Liver (tissue), 9 donors: Measurements from ENCODE around the gene PLCL1. TPM values are rescaled to one million over a fixed set of nuclear protein-coding genes. Genes with fewer than 3 reads are reported as not detected.

ENCODE experiments used
- DNase-seq: peaks from one replicate; pipeline ENCODE4 v3.0.0-alpha.2; 2017; ENCODE audit warnings: low spot score
- H3K27ac ChIP-seq, 2 donors: one replicate each; pipeline ENCODE4 v1.7.0; 2013; ENCODE audit warnings: inconsistent platforms in 2 of 2, low read length in 2 of 2, control low read depth in 1 of 2, low read depth in 1 of 2, mild to moderate bottlenecking in 1 of 2
- H3K27me3 ChIP-seq, 4 donors: one replicate each; pipeline versions ENCODE4 v1.6.1 to v1.7.0; 2013; ENCODE audit warnings: low read length in 3 of 4, inconsistent platforms in 1 of 4, mild to moderate bottlenecking in 1 of 4, moderate library complexity in 1 of 4; ENCODE audit not compliant: control insufficient read depth in 4 of 4, insufficient read depth in 4 of 4
- H3K36me3 ChIP-seq, 4 donors: one replicate each; pipeline versions ENCODE4 v1.6.1 to v1.7.0; 2013; ENCODE audit warnings: low read length in 3 of 4, mild to moderate bottlenecking in 3 of 4, low read depth in 1 of 4, moderate library complexity in 1 of 4; ENCODE audit not compliant: control insufficient read depth in 4 of 4, insufficient read depth in 3 of 4
- H3K4me1 ChIP-seq, 4 donors: one replicate each; pipeline versions ENCODE4 v1.6.1 to v1.7.0; 2013; ENCODE audit warnings: low read length in 3 of 4, mild to moderate bottlenecking in 3 of 4, moderate library complexity in 1 of 4; ENCODE audit not compliant: control insufficient read depth in 4 of 4, insufficient read depth in 4 of 4
- H3K4me3 ChIP-seq, 3 donors: one replicate each; pipeline versions ENCODE4 v1.6.1 to v1.7.0; 2013; ENCODE audit warnings: low read length in 3 of 3, control low read depth in 1 of 3, low read depth in 1 of 3, mild to moderate bottlenecking in 1 of 3
- H3K9ac ChIP-seq, 2 donors: one replicate each; pipeline ENCODE4 v1.7.0; 2013; ENCODE audit warnings: low read length in 2 of 2, mild to moderate bottlenecking in 2 of 2, moderate library complexity in 2 of 2, control low read depth in 1 of 2, low read depth in 1 of 2
- H3K9me3 ChIP-seq, 4 donors: one replicate each; pipeline versions ENCODE4 v1.6.1 to v1.7.0; 2013; ENCODE audit warnings: low read length in 3 of 4; ENCODE audit not compliant: control insufficient read depth in 4 of 4
- ATF3 ChIP-seq: IDR thresholded peaks from 2 replicates; pipeline ENCODE4 v1.6.1; 2016; ENCODE audit warnings: antibody characterized with exemption
- EGR1 ChIP-seq, 2 donors: IDR thresholded peaks; 2 replicates each; pipeline ENCODE4 v1.6.1; 2016 to 2018; ENCODE audit warnings: antibody characterized with exemption in 2 of 2, low read depth in 2 of 2
- FOXA1 ChIP-seq: IDR thresholded peaks from 2 replicates; pipeline ENCODE4 v1.6.1; 2016; ENCODE audit warnings: antibody characterized with exemption
- FOXA2 ChIP-seq: IDR thresholded peaks from 2 replicates; pipeline ENCODE4 v1.6.1; 2016; ENCODE audit warnings: antibody characterized with exemption
- GABPA ChIP-seq, 2 donors: IDR thresholded peaks in 1 of 2; conservative IDR thresholded peaks in 1 of 2; 2 replicates each; pipeline ENCODE4 v1.6.1; 2016; ENCODE audit warnings: antibody characterized with exemption in 2 of 2, mild to moderate bottlenecking in 1 of 2, moderate library complexity in 1 of 2
- HNF4A ChIP-seq, 2 donors: conservative IDR thresholded peaks; 2 replicates each; pipeline ENCODE4 v1.6.1; 2016; ENCODE audit warnings: antibody characterized with exemption in 2 of 2, mild to moderate bottlenecking in 2 of 2
- HNF4G ChIP-seq: IDR thresholded peaks from 2 replicates; pipeline ENCODE4 v1.6.1; 2016; ENCODE audit warnings: antibody characterized with exemption
- JUND ChIP-seq, 2 donors: IDR thresholded peaks; 2 replicates each; pipeline ENCODE4 v1.6.1; 2016; ENCODE audit warnings: antibody characterized with exemption in 2 of 2
- MAX ChIP-seq: IDR thresholded peaks from 2 replicates; pipeline ENCODE4 v1.6.1; 2016; ENCODE audit warnings: antibody characterized with exemption
- NR2F2 ChIP-seq: IDR thresholded peaks from 2 replicates; pipeline ENCODE4 v1.6.1; 2016; ENCODE audit warnings: antibody characterized with exemption
- RAD21 ChIP-seq, 2 donors: IDR thresholded peaks; 2 replicates each; pipeline ENCODE4 v1.6.1; 2016; ENCODE audit warnings: antibody characterized with exemption in 2 of 2, mild to moderate bottlenecking in 2 of 2
- RXRA ChIP-seq, 2 donors: IDR thresholded peaks; 2 replicates each; pipeline ENCODE4 v1.6.1; 2017 to 2018; ENCODE audit warnings: antibody characterized with exemption in 2 of 2, mild to moderate bottlenecking in 1 of 2
- SP1 ChIP-seq: IDR thresholded peaks from 2 replicates; pipeline ENCODE4 v1.6.1; 2018; ENCODE audit warnings: antibody characterized with exemption, mild to moderate bottlenecking
- TAF1 ChIP-seq: conservative IDR thresholded peaks from 2 replicates; pipeline ENCODE4 v1.6.1; 2016; ENCODE audit warnings: antibody characterized with exemption, mild to moderate bottlenecking
- polyA plus RNA-seq, 2 donors: library from polyadenylated mRNA; stranded (reverse) in 1 of 2; unstranded in 1 of 2; fragments of 200-250 nt in 1 of 2; fragments of >200 nt in 1 of 2; fragmentation: Nextera tagmentation in 1 of 2; extraction: Ambion mirVana in 1 of 2; gene quantifications; one replicate each; pipeline versions ENCODE4 v1.2.1 to v1.2.3, GENCODE V29; 2013 to 2015
- total RNA-seq, 2 donors: library from RNA; depleted of rRNA; stranded (reverse); fragments of >200 nt; gene quantifications; one replicate each; pipeline ENCODE4 v1.2.3, GENCODE V29; 2014
- TF ChIP-seq, protein P1 (sequence below): fragments of 150-350 bp; IDR thresholded peaks from 2 replicates; pipeline ENCODE4 v1.5.1; 2017; ENCODE audit warnings: improper control_type of control experiment, low read depth, low read length; ENCODE audit not compliant: missing input control
- TF ChIP-seq, protein P2 (sequence below): IDR thresholded peaks from 2 replicates; pipeline ENCODE4 v1.6.1; 2016; ENCODE audit warnings: antibody characterized with exemption, mild to moderate bottlenecking
- TF ChIP-seq, protein P3 (sequence below): IDR thresholded peaks from 2 replicates; pipeline ENCODE4 v1.6.1; 2016; ENCODE audit warnings: antibody characterized with exemption
- donor health status: healthy.
- donor health status: healthy.
- donor health status: healthy.
- donor health status: healthy.
- donor health status: healthy.

The PLCL1 gene
- total and polyA plus RNA-seq, 4 donors, result 0.08 to 0.59 (median 0.31) TPM

DNA sequence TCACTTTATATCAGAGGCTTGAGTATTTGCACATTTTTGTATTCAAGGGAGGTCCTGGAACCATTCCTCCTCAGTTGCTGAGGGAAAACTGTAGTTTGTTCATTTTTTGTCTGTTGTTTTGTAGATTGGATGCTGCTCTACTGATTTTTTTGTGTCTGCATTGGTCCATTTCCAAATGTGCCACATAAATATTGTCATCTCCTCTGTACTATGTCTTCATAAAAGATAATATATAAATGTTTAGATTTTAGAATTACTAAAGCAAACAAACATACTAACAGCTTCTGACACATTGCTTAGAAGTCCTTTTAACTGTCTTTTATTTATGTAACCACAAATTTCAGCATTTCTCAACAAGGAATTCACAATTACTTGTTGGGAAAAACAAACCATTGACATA, 356.8 kb downstream of the PLCL1 start:
- no peaks in the 10 kb centered on the region for H3K36me3 ChIP-seq
- no peak for TF ChIP-seq RAD21 (IDR thresholded peaks at IDR 0.05)
- TF ChIP-seq NR2F2, result no peak
- no peak for TF ChIP-seq EGR1 (IDR thresholded peaks at IDR 0.05; ENCODE audit: low read depth in 2 of 2)
- no peak for TF ChIP-seq GABPA (IDR thresholded peaks at IDR 0.05 in 1 of 2, conservative IDR thresholded peaks at IDR 0.05 in 1 of 2)
- TF ChIP-seq, protein P1, sequence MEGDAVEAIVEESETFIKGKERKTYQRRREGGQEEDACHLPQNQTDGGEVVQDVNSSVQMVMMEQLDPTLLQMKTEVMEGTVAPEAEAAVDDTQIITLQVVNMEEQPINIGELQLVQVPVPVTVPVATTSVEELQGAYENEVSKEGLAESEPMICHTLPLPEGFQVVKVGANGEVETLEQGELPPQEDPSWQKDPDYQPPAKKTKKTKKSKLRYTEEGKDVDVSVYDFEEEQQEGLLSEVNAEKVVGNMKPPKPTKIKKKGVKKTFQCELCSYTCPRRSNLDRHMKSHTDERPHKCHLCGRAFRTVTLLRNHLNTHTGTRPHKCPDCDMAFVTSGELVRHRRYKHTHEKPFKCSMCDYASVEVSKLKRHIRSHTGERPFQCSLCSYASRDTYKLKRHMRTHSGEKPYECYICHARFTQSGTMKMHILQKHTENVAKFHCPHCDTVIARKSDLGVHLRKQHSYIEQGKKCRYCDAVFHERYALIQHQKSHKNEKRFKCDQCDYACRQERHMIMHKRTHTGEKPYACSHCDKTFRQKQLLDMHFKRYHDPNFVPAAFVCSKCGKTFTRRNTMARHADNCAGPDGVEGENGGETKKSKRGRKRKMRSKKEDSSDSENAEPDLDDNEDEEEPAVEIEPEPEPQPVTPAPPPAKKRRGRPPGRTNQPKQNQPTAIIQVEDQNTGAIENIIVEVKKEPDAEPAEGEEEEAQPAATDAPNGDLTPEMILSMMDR, result no peak
- TF ChIP-seq HNF4G, result no peak
- TF ChIP-seq FOXA2, result no peak
- no peak overlapping the region for H3K9ac ChIP-seq
- no peak overlapping the region for H3K4me3 ChIP-seq
- no peaks in the 10 kb centered on the region for H3K27me3 ChIP-seq
- H3K9me3 ChIP-seq, result no peaks in the 10 kb centered on the region
- no peak overlapping the region for H3K27ac ChIP-seq
- DNase-seq, result no peak
- H3K4me1 ChIP-seq, result no peaks in the 10 kb centered on the region

GRCh38 chr2:198162276-198162675, 357.9 kb downstream of the PLCL1 start:
- peaks cover 0 to 3% (median 0%) of the 10 kb centered on the region in 4 donors for H3K27me3 ChIP-seq
- no peak overlapping the region for H3K9ac ChIP-seq
- no peaks in the 10 kb centered on the region for H3K36me3 ChIP-seq
- H3K4me3 ChIP-seq, result no peak overlapping the region
- H3K4me1 ChIP-seq, result no peaks in the 10 kb centered on the region
- TF ChIP-seq NR2F2 (no peak), FOXA1 (no peak), EGR1 (IDR thresholded peaks at IDR 0.05; ENCODE audit: low read depth in 2 of 2) (no peak), FOXA2 (no peak), HNF4G (no peak), TAF1 (no peak), SP1 (no peak), RXRA (IDR thresholded peaks at IDR 0.05) (no peak), GABPA (IDR thresholded peaks at IDR 0.05 in 1 of 2, conservative IDR thresholded peaks at IDR 0.05 in 1 of 2) (no peak), JUND (IDR thresholded peaks at IDR 0.05) (no peak), MAX (no peak), RAD21 (IDR thresholded peaks at IDR 0.05) (no peak), HNF4A (conservative IDR thresholded peaks at IDR 0.05) (no peak), ATF3 (no peak)
- TF ChIP-seq, protein P2, sequence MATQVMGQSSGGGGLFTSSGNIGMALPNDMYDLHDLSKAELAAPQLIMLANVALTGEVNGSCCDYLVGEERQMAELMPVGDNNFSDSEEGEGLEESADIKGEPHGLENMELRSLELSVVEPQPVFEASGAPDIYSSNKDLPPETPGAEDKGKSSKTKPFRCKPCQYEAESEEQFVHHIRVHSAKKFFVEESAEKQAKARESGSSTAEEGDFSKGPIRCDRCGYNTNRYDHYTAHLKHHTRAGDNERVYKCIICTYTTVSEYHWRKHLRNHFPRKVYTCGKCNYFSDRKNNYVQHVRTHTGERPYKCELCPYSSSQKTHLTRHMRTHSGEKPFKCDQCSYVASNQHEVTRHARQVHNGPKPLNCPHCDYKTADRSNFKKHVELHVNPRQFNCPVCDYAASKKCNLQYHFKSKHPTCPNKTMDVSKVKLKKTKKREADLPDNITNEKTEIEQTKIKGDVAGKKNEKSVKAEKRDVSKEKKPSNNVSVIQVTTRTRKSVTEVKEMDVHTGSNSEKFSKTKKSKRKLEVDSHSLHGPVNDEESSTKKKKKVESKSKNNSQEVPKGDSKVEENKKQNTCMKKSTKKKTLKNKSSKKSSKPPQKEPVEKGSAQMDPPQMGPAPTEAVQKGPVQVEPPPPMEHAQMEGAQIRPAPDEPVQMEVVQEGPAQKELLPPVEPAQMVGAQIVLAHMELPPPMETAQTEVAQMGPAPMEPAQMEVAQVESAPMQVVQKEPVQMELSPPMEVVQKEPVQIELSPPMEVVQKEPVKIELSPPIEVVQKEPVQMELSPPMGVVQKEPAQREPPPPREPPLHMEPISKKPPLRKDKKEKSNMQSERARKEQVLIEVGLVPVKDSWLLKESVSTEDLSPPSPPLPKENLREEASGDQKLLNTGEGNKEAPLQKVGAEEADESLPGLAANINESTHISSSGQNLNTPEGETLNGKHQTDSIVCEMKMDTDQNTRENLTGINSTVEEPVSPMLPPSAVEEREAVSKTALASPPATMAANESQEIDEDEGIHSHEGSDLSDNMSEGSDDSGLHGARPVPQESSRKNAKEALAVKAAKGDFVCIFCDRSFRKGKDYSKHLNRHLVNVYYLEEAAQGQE, result no peak
- TF ChIP-seq, protein P1, result no peak
- TF ChIP-seq, protein P3, sequence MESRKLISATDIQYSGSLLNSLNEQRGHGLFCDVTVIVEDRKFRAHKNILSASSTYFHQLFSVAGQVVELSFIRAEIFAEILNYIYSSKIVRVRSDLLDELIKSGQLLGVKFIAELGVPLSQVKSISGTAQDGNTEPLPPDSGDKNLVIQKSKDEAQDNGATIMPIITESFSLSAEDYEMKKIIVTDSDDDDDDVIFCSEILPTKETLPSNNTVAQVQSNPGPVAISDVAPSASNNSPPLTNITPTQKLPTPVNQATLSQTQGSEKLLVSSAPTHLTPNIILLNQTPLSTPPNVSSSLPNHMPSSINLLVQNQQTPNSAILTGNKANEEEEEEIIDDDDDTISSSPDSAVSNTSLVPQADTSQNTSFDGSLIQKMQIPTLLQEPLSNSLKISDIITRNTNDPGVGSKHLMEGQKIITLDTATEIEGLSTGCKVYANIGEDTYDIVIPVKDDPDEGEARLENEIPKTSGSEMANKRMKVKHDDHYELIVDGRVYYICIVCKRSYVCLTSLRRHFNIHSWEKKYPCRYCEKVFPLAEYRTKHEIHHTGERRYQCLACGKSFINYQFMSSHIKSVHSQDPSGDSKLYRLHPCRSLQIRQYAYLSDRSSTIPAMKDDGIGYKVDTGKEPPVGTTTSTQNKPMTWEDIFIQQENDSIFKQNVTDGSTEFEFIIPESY, result no peak
- no peak for DNase-seq
- H3K27ac ChIP-seq, result no peak overlapping the region
- H3K9me3 ChIP-seq, result no peaks in the 10 kb centered on the region
